Glutamatergic neuron (in vitro differentiated cells): Measurements from ENCODE around the gene CYLC2. TPM values are rescaled to one million over a fixed set of nuclear protein-coding genes. Genes with fewer than 3 reads are reported as not detected.

Experiments
- DNase-seq: peaks from one replicate; pipeline ENCODE4 v3.0.0; 2022
- H3K27ac Mint-ChIP-seq: one replicate; pipeline ENCODE4 v1.8.0; 2020; ENCODE audit warnings: mild to moderate bottlenecking, mixed read lengths, inconsistent platforms; ENCODE audit not compliant: unreplicated experiment
- H3K27me3 Mint-ChIP-seq: one replicate; pipeline ENCODE4 v1.8.0; 2020; ENCODE audit warnings: mild to moderate bottlenecking, moderate library complexity, mixed read lengths, inconsistent platforms; ENCODE audit not compliant: unreplicated experiment
- H3K36me3 Mint-ChIP-seq: one replicate; pipeline ENCODE4 v1.8.0; 2020; ENCODE audit warnings: mild to moderate bottlenecking, mixed read lengths, inconsistent platforms; ENCODE audit not compliant: unreplicated experiment
- H3K4me1 Mint-ChIP-seq: one replicate; pipeline ENCODE4 v1.8.0; 2020; ENCODE audit warnings: mild to moderate bottlenecking, low read depth, mixed read lengths, inconsistent platforms; ENCODE audit not compliant: unreplicated experiment
- H3K4me3 Mint-ChIP-seq: one replicate; pipeline ENCODE4 v1.8.0; 2020; ENCODE audit warnings: mild to moderate bottlenecking, mixed read lengths, inconsistent platforms; ENCODE audit not compliant: unreplicated experiment
- H3K9me3 Mint-ChIP-seq: one replicate; pipeline ENCODE4 v1.8.0; 2020; ENCODE audit warnings: mild to moderate bottlenecking, moderate library complexity, mixed read lengths, inconsistent platforms; ENCODE audit not compliant: unreplicated experiment
- total RNA-seq: library from RNA; stranded (reverse); fragmentation: NEBNext Ultra II Directional; extraction: Animal tissue kit (Norgen Biotek cat#: 25700); gene quantifications from one replicate; pipeline ENCODE4 v1.2.1, GENCODE V29; 2021; ENCODE audit not compliant: unreplicated experiment
- TF ChIP-seq, protein P1 (sequence below): fragments of 200-600 bp; sonication (generic); IDR thresholded peaks from one replicate; pipeline ENCODE4 v1.5.0; 2021; ENCODE audit not compliant: partially characterized antibody, unreplicated experiment

CYLC2 gene
- total RNA-seq, 1 donor from 2014 or later: not detected

DNA sequence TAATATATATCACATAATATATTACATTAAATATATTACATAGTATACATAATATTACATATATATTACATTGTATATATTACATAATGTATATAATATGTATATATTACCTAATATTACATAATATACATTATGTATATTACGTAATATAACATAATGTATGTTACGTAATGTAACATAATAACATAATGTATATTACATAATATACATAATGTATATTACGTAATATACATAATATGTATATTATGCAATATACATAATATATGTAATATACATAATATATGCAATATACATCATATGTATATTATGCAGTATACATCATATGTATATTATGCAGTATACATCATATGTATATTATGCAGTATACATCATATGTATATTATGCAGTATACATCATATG lies 19.1 kb downstream of the CYLC2 start:
- no peak for DNase-seq
- Mint-ChIP-seq H3K4me3 (no peak overlapping the region), H3K27me3 (no peaks in the 10 kb centered on the region), H3K4me1 (peaks cover 4% of the 10 kb centered on the region), H3K9me3 (no peaks in the 10 kb centered on the region), H3K36me3 (no peaks in the 10 kb centered on the region), H3K27ac (no peak overlapping the region)
- TF ChIP-seq, protein P1, sequence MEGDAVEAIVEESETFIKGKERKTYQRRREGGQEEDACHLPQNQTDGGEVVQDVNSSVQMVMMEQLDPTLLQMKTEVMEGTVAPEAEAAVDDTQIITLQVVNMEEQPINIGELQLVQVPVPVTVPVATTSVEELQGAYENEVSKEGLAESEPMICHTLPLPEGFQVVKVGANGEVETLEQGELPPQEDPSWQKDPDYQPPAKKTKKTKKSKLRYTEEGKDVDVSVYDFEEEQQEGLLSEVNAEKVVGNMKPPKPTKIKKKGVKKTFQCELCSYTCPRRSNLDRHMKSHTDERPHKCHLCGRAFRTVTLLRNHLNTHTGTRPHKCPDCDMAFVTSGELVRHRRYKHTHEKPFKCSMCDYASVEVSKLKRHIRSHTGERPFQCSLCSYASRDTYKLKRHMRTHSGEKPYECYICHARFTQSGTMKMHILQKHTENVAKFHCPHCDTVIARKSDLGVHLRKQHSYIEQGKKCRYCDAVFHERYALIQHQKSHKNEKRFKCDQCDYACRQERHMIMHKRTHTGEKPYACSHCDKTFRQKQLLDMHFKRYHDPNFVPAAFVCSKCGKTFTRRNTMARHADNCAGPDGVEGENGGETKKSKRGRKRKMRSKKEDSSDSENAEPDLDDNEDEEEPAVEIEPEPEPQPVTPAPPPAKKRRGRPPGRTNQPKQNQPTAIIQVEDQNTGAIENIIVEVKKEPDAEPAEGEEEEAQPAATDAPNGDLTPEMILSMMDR: no peak

DNA sequence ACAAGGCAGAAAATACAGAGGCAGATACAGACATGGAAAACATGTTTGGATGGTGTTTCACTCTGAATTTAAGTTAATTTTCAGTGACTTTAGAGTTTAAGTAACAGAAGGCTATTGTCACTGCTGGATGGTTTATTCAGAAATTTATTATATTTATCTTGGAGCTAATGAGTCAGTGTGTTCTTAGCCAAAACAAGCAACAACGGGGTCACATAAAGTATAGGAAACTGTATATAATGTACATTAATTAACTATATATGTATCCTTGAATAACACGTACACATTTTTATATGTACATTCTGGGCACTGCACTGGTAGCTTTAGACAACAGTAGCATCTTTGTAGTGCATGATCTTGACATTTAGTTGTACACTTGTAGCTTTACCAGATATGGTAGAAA lies 30.7 kb downstream of the CYLC2 start:
- H3K27ac Mint-ChIP-seq: no peak overlapping the region
- no peak for DNase-seq
- TF ChIP-seq, protein P1: no peak

DNA sequence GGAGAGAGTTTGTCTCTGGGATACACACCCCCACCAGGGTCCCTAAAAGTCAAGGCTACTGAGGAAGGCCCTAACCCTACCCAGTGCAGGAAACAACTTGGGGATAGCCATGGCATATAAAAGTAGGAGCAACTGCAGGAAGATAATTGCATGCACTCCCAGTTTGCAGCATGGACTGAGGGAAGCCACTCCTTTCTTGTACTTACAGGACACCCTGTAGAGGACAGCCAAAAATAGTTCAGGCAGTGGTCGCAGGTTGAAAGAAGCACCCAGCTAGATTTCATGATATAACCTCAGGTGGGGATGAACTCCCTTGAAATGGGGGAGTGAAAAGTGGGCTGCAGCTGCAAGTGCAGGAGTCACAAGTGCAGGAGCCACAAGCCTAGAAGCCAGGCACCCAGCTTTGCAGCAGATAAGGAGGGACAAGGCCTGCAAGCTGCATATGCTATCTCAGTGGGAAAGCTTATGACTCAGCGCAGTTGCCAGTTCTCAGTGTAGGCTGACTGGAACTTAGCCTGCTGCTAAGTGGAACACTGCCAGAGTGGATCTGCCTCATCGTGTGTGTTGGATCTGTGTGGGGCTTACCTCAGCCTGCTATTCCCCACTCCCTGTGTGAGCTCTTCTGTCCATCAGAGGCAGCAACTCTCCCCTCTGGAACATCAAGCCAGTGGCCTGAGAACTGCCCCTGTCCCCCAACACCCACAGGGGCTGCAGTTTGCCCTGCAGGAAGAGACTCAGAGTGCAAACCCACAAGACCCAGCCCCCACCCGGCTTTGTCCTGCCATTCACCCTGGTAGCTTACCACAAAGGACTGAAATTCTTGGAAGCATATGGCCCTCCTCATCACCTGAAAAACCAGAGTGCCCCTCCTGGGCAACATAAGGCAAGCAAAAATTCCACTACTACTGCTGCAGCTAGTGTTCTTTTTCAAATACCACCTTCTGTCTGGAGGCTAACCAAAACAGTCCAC lies 42.7 kb downstream of the CYLC2 start:
- no peak overlapping the region for H3K27ac Mint-ChIP-seq
- TF ChIP-seq, protein P1: no peak
- no peaks in the 10 kb centered on the region for H3K36me3 Mint-ChIP-seq
- DNase-seq: no peak
- no peaks in the 10 kb centered on the region for H3K27me3 Mint-ChIP-seq
- no peak overlapping the region for H3K4me3 Mint-ChIP-seq
- no peaks in the 10 kb centered on the region for H3K9me3 Mint-ChIP-seq
- peaks cover 3% of the 10 kb centered on the region for H3K4me1 Mint-ChIP-seq

More for the DNA sequence above, 30.7 kb downstream of the CYLC2 start:
- H3K4me3 Mint-ChIP-seq: no peak overlapping the region
- no peaks in the 10 kb centered on the region for H3K36me3 Mint-ChIP-seq
- H3K4me1 Mint-ChIP-seq: no peaks in the 10 kb centered on the region
- no peaks in the 10 kb centered on the region for H3K27me3 Mint-ChIP-seq
- H3K9me3 Mint-ChIP-seq: no peaks in the 10 kb centered on the region

DNA sequence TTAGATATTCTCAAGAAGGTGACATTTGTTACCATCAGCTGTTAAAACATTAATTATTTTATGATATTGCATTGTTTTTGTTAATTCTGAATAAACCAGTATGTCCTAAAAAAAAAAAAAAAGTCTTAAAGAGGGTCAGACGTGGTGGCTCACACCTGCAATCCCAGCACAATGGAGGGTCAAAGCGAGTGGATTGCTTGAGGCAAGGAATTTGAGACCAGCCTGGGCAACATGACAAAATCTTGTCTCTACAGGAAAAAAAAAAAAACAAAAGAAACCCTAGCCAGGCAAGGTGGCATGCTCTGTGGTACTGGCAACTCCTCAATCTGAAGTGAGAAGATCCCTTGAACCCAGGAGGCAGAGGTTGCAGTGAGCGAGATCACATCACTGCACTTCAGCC lies 46.8 kb downstream of the CYLC2 start:
- Mint-ChIP-seq H3K4me3 (no peak overlapping the region), H3K36me3 (no peaks in the 10 kb centered on the region), H3K27me3 (no peaks in the 10 kb centered on the region), H3K27ac (no peak overlapping the region), H3K4me1 (peaks cover 3% of the 10 kb centered on the region), H3K9me3 (no peaks in the 10 kb centered on the region)
- TF ChIP-seq, protein P1: no peak
- no peak for DNase-seq
